Activated T-cell treated with anti-CD3 and anti-CD28 coated beads, Interleukin-2, amount 50 U/mL, for 1 hour (primary cell): Measurements from ENCODE around the gene PRSS50.
A peak's percentile ranks its signal among the peaks of the same experiment; 100 is the strongest.
"Not testable (repeated sequence)": the region's sequence is repeated elsewhere in the genome, so short reads cannot be mapped to it uniquely, and the experiment has no call there.

Source experiments
- DNase-seq: peaks from one replicate; pipeline ENCODE4 v3.0.0-alpha.2; 2020

PRSS50 gene

DNA sequence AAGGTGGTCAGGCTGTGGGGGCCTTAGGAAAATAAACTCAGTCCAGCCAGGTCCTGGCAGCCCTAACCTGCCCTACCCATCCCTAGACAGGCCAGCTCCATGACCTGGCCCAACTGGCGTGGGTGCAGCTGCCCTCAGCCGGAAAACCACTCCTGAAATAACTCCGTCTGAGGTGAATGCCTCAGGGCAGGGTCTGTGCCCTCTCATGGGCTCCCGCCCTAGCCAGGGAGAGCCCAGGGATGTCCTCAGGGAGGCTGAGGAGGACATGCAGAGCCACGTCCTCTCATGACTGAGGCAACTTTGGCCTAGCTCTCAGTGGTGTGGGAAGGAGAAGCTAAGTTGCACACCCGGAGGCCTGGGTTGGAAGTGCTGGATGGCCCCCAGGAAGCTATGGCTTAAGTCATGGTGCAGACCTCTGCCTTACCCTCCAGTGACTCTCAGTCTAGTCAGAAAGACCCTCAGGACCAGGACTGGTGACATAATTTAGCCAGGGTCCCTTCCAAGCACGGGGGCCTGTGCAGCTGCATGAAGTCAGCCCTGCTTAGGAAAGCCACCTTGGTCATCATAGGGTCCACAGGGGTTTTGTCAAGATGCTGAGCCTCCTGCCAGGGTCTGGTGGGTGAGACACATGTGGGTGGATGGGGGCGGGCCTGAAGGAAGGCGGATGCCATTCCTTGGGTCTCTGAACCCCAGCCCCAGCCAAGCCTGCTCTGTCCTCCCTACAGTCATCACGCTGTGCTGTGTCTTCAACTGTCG lies 9.1 kb downstream of the PRSS50 start:
- peak; percentile 10 for DNase-seq

- peak; percentile 11 for DNase-seq
Observed at GRCh38 chr3:46707601-46708011, 10.1 kb downstream of the PRSS50 start.

DNA sequence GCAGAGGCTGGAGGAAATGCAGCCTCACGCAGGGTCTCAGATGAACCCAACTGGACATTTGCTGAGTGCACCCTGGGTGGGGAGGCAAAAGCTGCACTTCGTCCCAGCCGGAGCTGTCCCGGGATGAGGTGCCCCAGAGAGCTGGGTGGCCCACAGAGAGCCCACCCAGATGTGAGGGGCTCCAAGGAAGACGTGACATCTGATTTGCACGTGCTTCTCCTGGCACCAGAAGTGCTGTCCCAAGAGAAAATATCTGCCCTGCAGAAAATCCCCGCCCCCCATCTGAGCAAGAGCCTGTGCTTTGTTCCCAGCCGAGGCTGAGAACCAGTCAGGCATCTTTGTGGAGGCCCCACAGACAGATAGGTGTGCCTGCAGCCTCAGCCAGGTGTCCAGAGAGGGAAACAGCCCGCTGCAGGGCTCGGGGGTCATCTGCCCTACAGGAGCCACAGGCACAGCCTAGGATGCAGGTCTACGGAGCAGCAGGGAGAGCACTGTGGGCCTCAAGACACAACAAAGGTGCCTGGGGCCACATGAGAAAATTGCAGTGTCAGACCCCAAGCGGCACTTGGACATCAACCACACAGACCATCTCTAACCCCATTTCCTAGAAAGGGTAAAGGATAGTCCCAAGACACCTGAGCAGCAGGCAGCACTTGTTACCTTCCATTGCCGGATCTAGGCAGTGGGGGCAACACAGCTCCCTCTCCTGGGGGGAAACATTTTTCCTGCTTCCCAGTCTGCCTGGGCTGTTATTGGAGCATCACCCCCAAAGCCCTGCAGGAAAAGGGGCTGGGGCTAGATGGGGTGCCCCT lies 10.7 kb downstream of the PRSS50 start:
- DNase-seq: peak; percentile 7

DNA sequence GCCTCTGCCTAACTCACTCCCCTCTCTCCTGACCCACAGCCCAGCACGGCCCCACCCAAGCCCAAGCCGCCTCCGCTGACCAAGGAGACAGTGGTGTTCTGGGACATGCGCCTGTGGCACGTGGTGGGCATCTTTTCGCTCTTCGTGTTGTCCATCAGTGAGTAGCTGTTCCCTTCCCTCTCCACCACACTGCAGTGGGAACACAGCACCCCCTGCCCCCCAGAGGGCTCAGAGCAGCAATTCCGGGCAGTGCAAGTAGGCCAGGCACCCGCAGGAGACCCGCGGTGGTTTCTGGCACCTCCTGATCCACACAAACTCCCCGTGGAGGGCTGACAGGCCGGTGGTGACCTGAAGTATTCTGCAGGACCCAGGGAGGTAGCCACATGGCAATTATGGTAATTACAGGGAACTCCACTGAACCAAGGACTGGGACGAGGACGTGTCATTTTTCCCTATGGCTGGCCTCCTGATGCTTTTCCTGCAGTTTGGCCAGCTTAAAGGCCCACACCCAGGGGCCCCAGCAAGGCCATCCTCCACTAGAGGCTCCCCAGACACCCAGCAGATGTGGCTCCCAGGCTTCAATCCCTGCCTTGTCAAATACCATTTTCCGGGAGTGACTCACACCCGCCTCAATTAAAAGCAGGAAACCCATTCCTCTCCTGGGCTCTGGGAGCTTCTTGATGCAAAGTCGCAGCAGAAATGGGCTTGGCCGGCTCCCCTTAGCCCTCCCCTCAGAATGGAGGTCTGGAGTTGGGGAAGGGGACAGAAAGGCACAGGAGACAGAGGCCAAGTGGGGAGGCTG lies 11.7 kb downstream of the PRSS50 start:
- DNase-seq: peak; percentile 17

- DNase-seq: peak; percentile 74
Observed at GRCh38 chr3:46705022-46705530, 12.6 kb downstream of the PRSS50 start.

DNA sequence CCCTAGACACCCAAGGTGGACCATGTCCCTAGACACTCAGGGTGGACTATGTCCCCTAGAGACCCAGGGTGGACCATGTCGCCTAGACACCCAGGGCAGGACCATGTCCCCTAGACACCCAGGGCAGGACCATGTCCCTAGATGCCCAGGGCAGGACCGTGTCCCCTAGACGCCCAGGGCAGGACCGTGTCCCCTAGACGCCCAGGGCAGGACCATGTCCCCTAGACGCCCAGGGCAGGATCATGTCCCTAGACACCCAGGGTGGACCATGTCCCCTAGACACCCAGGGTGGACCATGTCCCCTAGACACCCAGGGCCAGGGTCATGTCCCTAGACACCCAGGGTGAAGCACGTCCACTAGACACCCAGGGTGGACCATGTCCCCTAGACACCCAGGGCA lies 13.3 kb downstream of the PRSS50 start:
- not testable (repeated sequence) for DNase-seq

GRCh38 chr3:46703013-46703520 lies 14.6 kb downstream of the PRSS50 start:
- no peak for DNase-seq

DNA sequence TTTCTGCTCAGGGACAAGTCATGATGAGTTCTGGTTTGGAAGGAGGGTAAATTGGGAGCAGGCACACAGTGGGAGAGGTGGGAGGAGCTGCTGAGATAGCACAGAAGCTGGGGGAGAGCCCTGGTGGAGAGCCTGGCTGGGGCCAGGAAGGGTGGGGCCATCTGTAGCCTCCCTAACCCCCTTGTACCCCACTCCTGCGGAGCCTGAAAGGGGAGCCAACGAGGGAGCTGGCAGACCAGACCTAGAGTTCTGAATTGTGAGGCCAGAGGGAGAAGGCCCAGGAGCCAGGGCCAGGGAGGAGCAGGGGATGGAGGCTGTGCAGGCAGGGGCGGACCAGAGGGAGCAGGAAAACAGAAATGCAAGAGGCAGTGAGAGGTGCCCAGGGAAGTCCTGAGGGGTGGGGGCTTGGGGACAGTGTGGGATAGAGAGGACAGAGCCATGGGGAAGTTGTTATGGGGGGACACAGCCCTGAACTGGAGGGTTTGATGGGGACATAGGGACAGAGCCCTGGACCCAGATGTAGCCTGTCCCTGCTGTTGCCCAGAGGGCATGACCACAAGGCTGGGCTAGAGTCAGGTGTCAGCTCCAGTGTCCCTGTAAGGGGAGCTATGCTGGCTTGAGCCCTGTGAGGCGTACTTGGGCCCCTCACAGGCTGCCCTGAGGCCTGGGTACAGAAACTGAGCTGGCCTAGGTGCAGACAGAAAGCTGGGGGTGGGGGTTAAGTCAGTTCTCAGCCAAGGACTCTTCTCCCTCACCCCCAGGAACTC lies 15.2 kb downstream of the PRSS50 start:
- no peak for DNase-seq

GRCh38 chr3:46701181-46701939 lies 16.3 kb downstream of the PRSS50 start, which contains the start of gene TMIE:
Gene TMIE, plus strand, starts transcription at chr3:46701392. Its CDS starts 96 bp downstream, at chr3:46701488.
- DNase-seq: no peak

DNA sequence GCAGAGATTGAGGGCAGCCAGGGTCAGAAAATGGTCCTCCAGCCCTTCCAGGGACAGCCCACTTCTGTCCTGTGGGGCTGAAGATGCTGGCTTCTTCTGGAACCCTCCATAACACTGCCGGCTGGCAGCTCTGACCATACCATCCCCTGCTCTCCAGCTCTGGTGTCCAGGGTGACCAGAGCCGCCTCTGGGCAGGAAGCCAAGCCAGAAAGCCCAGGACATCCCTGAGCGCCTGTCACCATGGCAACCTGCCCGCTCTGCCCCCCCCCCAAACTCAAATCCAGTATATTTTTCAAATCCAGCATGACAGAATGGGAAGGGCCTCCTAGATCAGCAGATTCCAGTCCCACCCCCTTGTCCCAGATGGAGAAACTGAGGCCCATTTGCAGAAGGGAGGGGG lies 16.9 kb downstream of the PRSS50 start:
- no peak for DNase-seq

DNA sequence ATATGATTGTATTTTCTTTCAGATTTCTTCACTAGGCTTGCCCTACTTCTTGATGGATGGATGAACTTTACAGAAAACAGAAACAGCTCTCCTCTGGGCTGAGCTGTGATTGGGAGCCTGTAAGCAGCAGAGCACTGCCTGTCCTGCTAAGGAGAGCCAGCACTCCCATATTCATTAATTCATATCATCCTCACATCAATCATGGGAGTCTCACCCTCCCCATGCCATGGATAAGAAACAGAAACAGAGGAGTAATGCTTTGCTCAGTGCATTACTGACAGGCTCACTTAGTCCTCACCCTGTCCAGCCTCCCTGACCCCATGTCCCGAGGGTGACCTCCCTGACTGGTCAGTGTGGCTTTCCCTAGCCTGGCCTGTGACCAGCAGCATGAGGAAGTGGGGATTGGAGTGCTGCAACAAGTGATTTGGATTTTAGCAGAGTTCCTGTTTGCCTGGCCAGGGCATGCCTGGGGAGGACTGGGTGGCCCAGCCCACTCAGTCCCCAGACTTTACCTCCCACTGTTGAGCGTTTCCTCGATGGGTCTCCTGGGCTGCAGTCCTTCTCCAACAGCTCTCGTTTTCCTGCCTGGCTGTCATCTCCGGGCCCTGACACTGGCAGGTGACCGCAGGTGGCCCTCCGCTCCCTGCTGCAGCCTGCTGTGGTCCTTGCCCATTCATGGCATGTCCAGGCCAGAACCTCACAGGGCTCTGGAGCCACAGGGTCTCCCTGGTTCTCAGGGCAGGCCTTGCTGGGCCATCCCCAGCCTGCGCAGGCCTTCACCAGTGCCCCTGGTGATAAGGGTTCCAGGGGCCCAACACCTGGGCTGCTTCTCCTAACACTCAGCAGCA lies 17.8 kb downstream of the PRSS50 start:
- DNase-seq: no peak

GRCh38 chr3:46695962-46696894 lies 21.4 kb downstream of the PRSS50 start:
- DNase-seq: no peak

DNA sequence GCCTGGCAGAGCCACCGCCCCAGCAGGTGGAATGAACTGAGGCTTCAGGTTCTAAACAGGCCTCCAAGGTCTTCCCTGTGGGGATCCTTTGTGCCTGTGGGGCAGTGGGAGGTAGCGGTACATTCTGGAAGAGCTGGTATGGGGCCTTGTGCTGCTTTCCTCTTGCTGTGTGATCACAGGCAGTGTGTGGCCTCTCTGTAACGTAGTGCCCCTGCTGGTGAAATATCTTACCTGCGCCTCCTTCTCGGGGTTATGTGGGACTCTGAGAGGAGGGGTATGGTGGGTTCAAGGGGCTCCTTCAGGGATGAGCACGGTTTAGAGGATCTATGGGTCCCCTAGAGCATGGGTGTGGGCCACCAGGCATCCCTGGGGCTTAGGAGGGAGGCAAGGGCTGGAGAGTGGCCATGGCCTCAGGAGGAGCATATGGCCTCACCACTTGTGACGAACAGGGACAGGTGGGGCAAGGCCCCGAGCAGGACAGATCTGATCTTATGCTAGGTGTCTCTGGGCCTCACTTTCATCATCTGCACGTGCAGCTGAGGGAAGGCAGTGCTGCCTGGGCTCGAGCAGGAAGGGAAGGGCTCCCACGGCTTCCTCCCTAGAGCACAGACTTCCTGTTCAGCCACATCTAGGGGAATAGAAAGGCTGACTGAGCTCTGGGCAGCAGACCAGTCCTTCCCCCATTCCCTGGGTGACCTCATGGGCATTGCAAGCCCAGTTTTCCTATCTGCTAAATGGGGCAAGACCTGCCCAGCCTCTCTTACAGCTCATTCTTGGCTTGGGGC lies 22.3 kb downstream of the PRSS50 start:
- DNase-seq: peak; percentile 57

GRCh38 chr3:46694520-46694919 lies 23.1 kb downstream of the PRSS50 start:
- DNase-seq: no peak

- no peak for DNase-seq
Observed at GRCh38 chr3:46693892-46694226, 23.8 kb downstream of the PRSS50 start.

DNA sequence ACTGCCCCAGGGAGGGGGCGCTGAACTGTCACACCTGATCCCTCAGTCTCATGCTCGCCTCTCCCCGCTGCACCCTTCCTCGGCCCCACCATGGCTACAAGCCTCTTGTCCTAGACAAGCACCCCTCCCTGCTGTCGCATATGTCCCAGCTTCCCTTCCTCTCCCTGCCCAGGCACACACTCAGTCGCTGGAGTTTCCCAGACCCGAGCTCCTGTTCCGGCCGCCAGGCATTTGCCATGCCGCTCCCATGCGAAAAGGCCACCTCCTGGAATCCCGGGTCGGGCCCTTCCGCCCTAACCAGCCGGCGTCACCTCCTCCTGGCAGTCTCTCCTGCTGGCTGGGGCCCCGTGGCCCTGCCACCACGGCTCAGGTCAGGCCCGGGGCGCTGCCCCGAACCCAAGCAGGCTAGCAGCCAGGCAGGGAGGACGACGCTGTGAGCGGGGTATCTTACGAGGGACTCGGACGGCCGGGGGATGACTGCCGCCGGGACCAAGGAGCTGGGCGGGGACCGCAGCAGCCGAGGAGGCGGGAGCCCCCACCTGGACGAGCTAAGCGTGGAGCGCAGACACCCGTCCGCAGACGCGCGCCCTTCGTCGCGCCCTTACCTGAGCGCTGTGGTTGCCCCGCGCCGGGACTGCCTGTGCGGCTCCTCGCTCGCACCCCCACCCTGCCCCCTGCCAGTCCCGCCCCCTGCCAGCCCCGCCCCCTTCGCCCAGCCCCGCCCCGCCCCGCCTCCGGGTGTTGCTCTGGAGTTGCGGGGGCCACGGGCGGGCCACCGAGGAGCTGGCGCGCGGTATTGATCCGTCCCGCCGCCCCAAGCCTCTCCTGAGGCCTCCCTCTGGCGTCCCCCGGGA lies 24.4 kb downstream of the PRSS50 start, which contains the start of gene ALS2CL:
Gene ALS2CL (minus strand): TSS at position 642 of the 854 bp plus-strand sequence. CDS start 4,239 bp downstream, outside the sequence.
- peak; percentile 83 for DNase-seq

DNA sequence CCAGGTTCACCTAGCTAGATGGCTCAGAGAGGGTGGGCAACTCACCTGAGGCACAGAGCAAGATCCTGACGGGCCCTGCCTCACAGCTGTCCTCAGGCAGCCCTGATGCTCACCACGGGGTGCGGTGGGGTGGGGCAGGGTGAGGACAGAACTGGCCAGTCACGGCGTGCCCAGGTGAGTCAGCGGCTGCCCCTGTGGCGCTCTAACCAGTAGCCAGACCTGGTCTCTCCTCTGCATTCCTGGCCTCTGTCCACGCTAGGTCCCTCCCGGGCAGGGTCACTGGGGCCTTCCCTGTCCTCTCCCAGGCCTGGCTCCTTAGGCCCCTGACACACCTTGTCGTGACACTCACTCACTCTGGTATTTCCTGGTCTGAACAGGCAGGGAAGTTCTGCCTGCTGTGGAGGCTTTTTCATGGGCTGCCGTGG lies 25.1 kb downstream of the PRSS50 start:
- no peak for DNase-seq
